ENCODE measurements around the gene LNX2.

Gene LNX2

GRCh38 chr13:27605610-27606200, 14.6 kb downstream of the LNX2 start:
- no peak for DNase-seq (ENCODE audit: low read depth)

- no peak for DNase-seq (ENCODE audit: low read depth)
Observed at GRCh38 chr13:27605099-27605498, 15.2 kb downstream of the LNX2 start.

- no peak for DNase-seq (ENCODE audit: low read depth)
Observed at GRCh38 chr13:27601803-27602202, 18.5 kb downstream of the LNX2 start.

- DNase-seq (ENCODE audit: low read depth) = no peak
Observed at GRCh38 chr13:27601208-27601607, 19.1 kb downstream of the LNX2 start.

GRCh38 chr13:27600711-27601110, 19.6 kb downstream of the LNX2 start:
- no peak for DNase-seq (ENCODE audit: low read depth)

GRCh38 chr13:27599845-27600553, 20.3 kb downstream of the LNX2 start:
- no peak for DNase-seq (ENCODE audit: low read depth)

- no peak for DNase-seq (ENCODE audit: low read depth)
Observed at GRCh38 chr13:27599096-27599495, 21.2 kb downstream of the LNX2 start.

- DNase-seq (ENCODE audit: low read depth) = no peak
Observed at GRCh38 chr13:27595055-27595811, 25.1 kb downstream of the LNX2 start.

- DNase-seq (ENCODE audit: low read depth) = no peak
Observed at GRCh38 chr13:27593267-27593666, 27.1 kb downstream of the LNX2 start.

- no peak for DNase-seq (ENCODE audit: low read depth)
Observed at GRCh38 chr13:27592865-27593264, 27.5 kb downstream of the LNX2 start.

GRCh38 chr13:27588405-27588804, 31.9 kb downstream of the LNX2 start:
- no peak for DNase-seq (ENCODE audit: low read depth)

- DNase-seq (ENCODE audit: low read depth) = no peak
Observed at GRCh38 chr13:27587095-27587746, 33.1 kb downstream of the LNX2 start.

- no peak for DNase-seq (ENCODE audit: low read depth)
Observed at GRCh38 chr13:27583645-27584044, 36.7 kb downstream of the LNX2 start.

- no peak for DNase-seq (ENCODE audit: low read depth)
Observed at GRCh38 chr13:27578121-27579030, 42.0 kb downstream of the LNX2 start.

- DNase-seq (ENCODE audit: low read depth) = no peak
Observed at GRCh38 chr13:27574661-27575060, 45.7 kb downstream of the LNX2 start.

GRCh38 chr13:27573265-27573664, 47.1 kb downstream of the LNX2 start:
- no peak for DNase-seq (ENCODE audit: low read depth)

- no peak for DNase-seq (ENCODE audit: low read depth)
Observed at GRCh38 chr13:27572234-27572901, 48.0 kb downstream of the LNX2 start.

GRCh38 chr13:27570906-27571305, 49.4 kb downstream of the LNX2 start:
- no peak for DNase-seq (ENCODE audit: low read depth)

- no peak for DNase-seq (ENCODE audit: low read depth)
Observed at GRCh38 chr13:27569405-27569804, 50.9 kb downstream of the LNX2 start.

GRCh38 chr13:27565818-27566217, 54.5 kb downstream of the LNX2 start:
- DNase-seq (ENCODE audit: low read depth) = no peak

GRCh38 chr13:27562457-27562856, 57.9 kb downstream of the LNX2 start:
- DNase-seq (ENCODE audit: low read depth) = no peak
